Fibroblast of the aortic adventitia (primary cell): ENCODE data around the gene ANKRD2. TPM values are rescaled to one million over a fixed set of nuclear protein-coding genes. Genes with fewer than 3 reads are reported as not detected.

Experiments
- DNase-seq: peaks from one replicate; pipeline ENCODE4 v3.0.0-alpha.2; 2010; ENCODE audit warnings: low read depth
- H3K4me3 ChIP-seq: 2 replicates; pipeline ENCODE4 v1.5.1; 2011; ENCODE audit warnings: low read depth, mild to moderate bottlenecking, control low read depth, low read length, moderate library complexity
- CTCF ChIP-seq: IDR thresholded peaks from 2 replicates; pipeline ENCODE4 v1.5.1; 2011; ENCODE audit warnings: mild to moderate bottlenecking, low read length, control low read depth, inconsistent platforms; ENCODE audit not compliant: insufficient read depth
- total RNA-seq: library from RNA; depleted of rRNA; stranded (reverse); fragments of >200 nt; gene quantifications from 2 replicates; pipeline ENCODE4 v1.2.3, GENCODE V29; 2012; ENCODE audit warnings: low replicate concordance

Gene ANKRD2
- total RNA-seq, 1 donor: 0.27 TPM

- peak; percentile 90 for DNase-seq
Observed at GRCh38 chr10:97632949-97633884, 60.6 kb downstream of the ANKRD2 start, which contains the start of gene MORN4. MORN4 (minus strand) TSS chr10:97633500; CDS start chr10:97619653, 13,847 bp downstream.

More at GRCh38 chr10:97632949-97633884, 60.6 kb downstream of the ANKRD2 start, which contains the start of gene MORN4:
- H3K4me3 ChIP-seq: peak within 1 kb of the TSS; percentile 90
- no peak for TF ChIP-seq CTCF

Other genes with a start within 250 kb of the ANKRD2 start
- 5.2 and 6.8 TPM in 2 replicates for gene FRAT2, start 238.1 kb upstream of the ANKRD2 start, total RNA-seq
- gene RRP12, start 171.4 kb upstream of the ANKRD2 start, total RNA-seq: 13.0 and 15.9 TPM in 2 replicates
- 107 and 362 TPM in 2 replicates for gene PGAM1, start 146.6 kb upstream of the ANKRD2 start, total RNA-seq
- 29.8 and 50.3 TPM in 2 replicates for gene EXOSC1, start 126.8 kb upstream of the ANKRD2 start, total RNA-seq
- gene ZDHHC16, start 126.6 kb upstream of the ANKRD2 start, total RNA-seq: 24.9 and 45.5 TPM in 2 replicates
- gene MMS19, start 74.4 kb upstream of the ANKRD2 start, total RNA-seq: 50.9 and 81.1 TPM in 2 replicates
- 22.1 and 35.2 TPM in 2 replicates for gene UBTD1, start 73.9 kb upstream of the ANKRD2 start, total RNA-seq
- 0.08 and 0.72 TPM in 2 replicates for gene HOGA1, start 11.6 kb downstream of the ANKRD2 start, total RNA-seq
- not detected in 2 replicates for gene C10orf62, start 16.9 kb downstream of the ANKRD2 start, total RNA-seq
- 6.5 and 10.1 TPM in 2 replicates for gene MORN4, start 60.7 kb downstream of the ANKRD2 start, total RNA-seq
- gene PI4K2A, start 67.9 kb downstream of the ANKRD2 start, total RNA-seq: 10.1 and 22.3 TPM in 2 replicates
- gene AVPI1, start 114.5 kb downstream of the ANKRD2 start, total RNA-seq: 20.2 TPM in 2 replicates
- gene MARVELD1, start 141.0 kb downstream of the ANKRD2 start, total RNA-seq: 34.9 and 64.3 TPM in 2 replicates
- gene ZFYVE27, start 164.3 kb downstream of the ANKRD2 start, total RNA-seq: 14.1 and 20.4 TPM in 2 replicates
- gene SFRP5, start 199.2 kb downstream of the ANKRD2 start, total RNA-seq: not detected in 2 replicates